Activated CD8-positive, alpha-beta T cell treated with anti-CD3 and anti-CD28 coated beads, Interleukin-2, amount 10 ng/mL, durations not matched to agents 7 days and 5 days (primary cell): ENCODE data around the gene BCAR1. TPM values are rescaled to one million over a fixed set of nuclear protein-coding genes. Genes with fewer than 3 reads are reported as not detected.
"Not testable (repeated sequence)": the region's sequence is repeated elsewhere in the genome, so short reads cannot be mapped to it uniquely, and the experiment has no call there.

Experiments used
- ATAC-seq: fragments of 150-1000 bp; cut with Tn5 transposase; one replicate; pipeline ENCODE4 v1.10.0; 2021; ENCODE audit warnings: moderate library complexity
- CTCF ChIA-PET: fragments of 350-600 bp; sonication (Branson Sonifier 250); formaldehyde crosslinking; loops from one replicate; lab custom pipeline; 2021; ENCODE audit warnings: antibody characterized with exemption; lab: Charles Lee
- POLR2A ChIA-PET: fragments of 350-600 bp; sonication (Branson Sonifier 250); formaldehyde crosslinking; loops from one replicate; lab custom pipeline; 2021; ENCODE audit warnings: antibody characterized with exemption; lab: Charles Lee
- DNase-seq: peaks from one replicate; pipeline ENCODE4 v3.0.0-alpha.2; 2020
- H3K27ac Mint-ChIP-seq: one replicate; pipeline ENCODE4 v1.8.0; 2021; ENCODE audit warnings: mild to moderate bottlenecking, mixed read lengths
- H3K27me3 Mint-ChIP-seq: one replicate; pipeline ENCODE4 v1.8.0; 2021; ENCODE audit warnings: low read depth, mixed read lengths
- H3K36me3 Mint-ChIP-seq: one replicate; pipeline ENCODE4 v1.8.0; 2021; ENCODE audit warnings: low read depth, mixed read lengths
- H3K4me1 Mint-ChIP-seq: one replicate; pipeline ENCODE4 v1.8.0; 2021; ENCODE audit warnings: low read depth, mixed read lengths
- H3K4me3 Mint-ChIP-seq: one replicate; pipeline ENCODE4 v1.8.0; 2021; ENCODE audit warnings: mild to moderate bottlenecking, mixed read lengths
- H3K9me3 Mint-ChIP-seq: one replicate; pipeline ENCODE4 v1.8.0; 2022; ENCODE audit warnings: mixed read lengths; ENCODE audit not compliant: insufficient read depth
- total RNA-seq, 2 experiments: library from RNA; stranded (reverse); gene quantifications; one replicate each; pipeline ENCODE4 v1.2.3, GENCODE V29; 2021

The BCAR1 gene
- total RNA-seq, 2 experiments from 2014 or later = 0.08 TPM; not detected in 1

DNA sequence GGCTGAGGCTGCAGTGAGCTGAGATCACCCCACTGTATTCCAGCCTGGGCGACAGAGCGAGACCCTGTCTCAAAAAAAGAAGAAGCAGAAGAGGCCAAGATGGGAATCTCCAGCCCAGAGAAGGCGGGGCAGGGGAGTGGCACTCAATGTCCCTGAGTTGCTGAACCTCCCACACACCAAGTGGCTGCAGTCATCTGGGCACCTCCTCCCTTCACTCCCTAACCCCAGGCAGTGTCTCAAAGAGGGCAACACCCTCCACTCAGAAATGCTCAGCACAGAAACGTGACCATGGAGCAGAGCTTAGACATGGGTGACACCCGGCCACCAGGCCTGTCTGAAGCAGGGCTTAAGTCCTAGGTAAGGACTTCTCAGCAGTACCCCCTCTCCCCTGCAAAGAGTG lies 36.3 kb upstream of the BCAR1 start:
- Mint-ChIP-seq H3K4me1 (peaks cover 23% of the 10 kb centered on the region), H3K27me3 (peaks cover 42% of the 10 kb centered on the region), H3K27ac (no peak overlapping the region), H3K9me3 (no peaks in the 10 kb centered on the region), H3K36me3 (peaks cover 22% of the 10 kb centered on the region), H3K4me3 (no peak overlapping the region)
- ChIA-PET POLR2A (no interaction called here), CTCF (interaction anchor here (1.1 to 1.5 kb wide), 4 partner anchors 54 to 177 kb away, joined by 3 to 6 read pairs (median 4); no protein-coding TSS in a partner anchor)
- ATAC-seq (no peak), DNase-seq (no peak)

DNA sequence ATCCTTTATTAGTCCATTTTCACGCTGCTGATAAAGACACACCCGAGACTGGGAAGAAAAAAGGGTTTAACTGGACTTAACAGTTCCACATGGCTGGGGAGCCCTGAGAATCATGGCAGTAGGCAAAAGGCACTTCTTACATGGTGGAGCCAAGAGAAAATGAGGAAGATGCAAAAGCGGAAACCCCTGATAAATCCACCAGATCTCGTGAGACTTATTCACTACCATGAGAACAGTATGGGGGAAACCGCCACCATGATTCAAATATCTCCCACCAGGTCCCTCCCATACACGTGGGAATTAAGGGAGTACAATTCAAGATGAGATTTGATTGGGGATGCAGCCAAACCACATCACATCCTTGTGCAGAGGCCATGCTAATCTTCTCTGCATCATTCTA lies 35.0 kb upstream of the BCAR1 start:
- ChIA-PET POLR2A (no interaction called here), CTCF (interaction anchor here (1.9 kb wide), 1 partner anchor 53 kb away, joined by 6 read pairs; no protein-coding TSS in a partner anchor)
- no peaks in the 10 kb centered on the region for H3K9me3 Mint-ChIP-seq
- no peak for DNase-seq
- peaks cover 13% of the 10 kb centered on the region for H3K36me3 Mint-ChIP-seq
- peaks cover 45% of the 10 kb centered on the region for H3K27me3 Mint-ChIP-seq
- peaks cover 23% of the 10 kb centered on the region for H3K4me1 Mint-ChIP-seq
- ATAC-seq = no peak
- no peak overlapping the region for H3K4me3 Mint-ChIP-seq
- no peak overlapping the region for H3K27ac Mint-ChIP-seq

DNA sequence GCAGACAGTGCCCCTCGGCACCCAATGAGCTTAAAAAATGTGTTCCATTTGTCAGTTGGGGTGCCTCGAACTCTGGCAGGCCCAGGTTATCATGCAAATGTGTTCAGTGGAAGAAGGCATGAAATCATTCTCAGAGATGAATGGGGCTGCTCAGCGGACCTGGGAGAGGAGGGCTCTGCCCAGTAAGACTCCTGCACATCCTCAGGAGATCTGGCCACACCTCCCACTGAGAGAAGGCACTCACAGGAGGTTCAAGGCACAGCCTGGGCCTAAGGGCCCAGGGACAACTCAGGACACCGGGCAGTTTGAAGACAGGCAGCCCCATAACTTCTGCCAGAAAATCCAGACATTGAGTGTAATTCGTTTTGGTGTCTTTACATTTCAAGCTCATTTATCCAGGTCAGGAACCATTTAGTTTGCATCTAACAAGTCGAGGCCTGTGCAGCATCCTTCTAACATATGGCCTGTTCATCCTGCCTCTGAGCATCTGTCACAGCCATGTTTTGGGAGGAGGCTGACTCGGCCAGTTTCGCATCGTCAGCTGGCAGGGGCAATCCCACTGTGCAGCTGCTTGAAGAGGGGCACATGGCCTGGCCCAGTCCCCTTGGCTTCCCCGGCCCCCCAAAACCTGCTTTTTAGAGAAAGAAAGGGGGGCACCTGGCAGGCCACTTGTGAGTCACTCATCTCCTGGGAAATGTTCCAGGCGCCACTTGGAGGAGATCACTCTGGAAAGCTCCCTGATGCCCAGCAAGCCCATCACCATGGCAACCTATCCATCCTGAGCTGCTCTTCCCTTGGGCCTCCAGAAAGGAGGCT lies 31.2 kb upstream of the BCAR1 start:
- H3K4me1 Mint-ChIP-seq = peaks cover 6% of the 10 kb centered on the region
- H3K27ac Mint-ChIP-seq = no peak overlapping the region
- ChIA-PET POLR2A (no interaction called here), CTCF (no interaction called here)
- H3K9me3 Mint-ChIP-seq = no peaks in the 10 kb centered on the region
- no peak for ATAC-seq
- no peak for DNase-seq
- H3K36me3 Mint-ChIP-seq = peaks cover 6% of the 10 kb centered on the region
- H3K4me3 Mint-ChIP-seq = no peak overlapping the region
- peaks cover 59% of the 10 kb centered on the region for H3K27me3 Mint-ChIP-seq

DNA sequence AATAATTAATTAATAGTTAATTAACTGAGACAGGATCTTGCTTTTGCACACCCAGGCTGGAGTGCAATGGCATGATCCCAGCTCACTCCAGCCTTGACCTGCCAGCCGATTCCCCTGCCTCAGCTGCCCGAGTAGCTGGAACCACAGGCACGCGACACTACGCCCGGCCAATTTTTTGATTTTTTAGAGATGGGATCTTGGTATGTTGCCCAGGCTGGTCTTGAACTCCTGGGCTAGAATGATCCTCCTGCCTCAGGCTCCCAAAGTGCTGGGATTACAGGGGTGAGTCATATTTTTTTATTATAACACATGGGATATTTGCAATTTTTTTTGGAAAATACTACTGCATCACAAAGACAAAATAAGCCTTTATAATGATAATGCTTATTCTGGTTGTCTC lies 30.4 kb upstream of the BCAR1 start:
- ChIA-PET CTCF (no interaction called here), POLR2A (no interaction called here)
- Mint-ChIP-seq H3K9me3 (no peaks in the 10 kb centered on the region), H3K27ac (no peak overlapping the region), H3K4me1 (no peaks in the 10 kb centered on the region), H3K4me3 (no peak overlapping the region), H3K36me3 (peaks cover 6% of the 10 kb centered on the region), H3K27me3 (peaks cover 66% of the 10 kb centered on the region)
- DNase-seq = no peak
- ATAC-seq = no peak

DNA sequence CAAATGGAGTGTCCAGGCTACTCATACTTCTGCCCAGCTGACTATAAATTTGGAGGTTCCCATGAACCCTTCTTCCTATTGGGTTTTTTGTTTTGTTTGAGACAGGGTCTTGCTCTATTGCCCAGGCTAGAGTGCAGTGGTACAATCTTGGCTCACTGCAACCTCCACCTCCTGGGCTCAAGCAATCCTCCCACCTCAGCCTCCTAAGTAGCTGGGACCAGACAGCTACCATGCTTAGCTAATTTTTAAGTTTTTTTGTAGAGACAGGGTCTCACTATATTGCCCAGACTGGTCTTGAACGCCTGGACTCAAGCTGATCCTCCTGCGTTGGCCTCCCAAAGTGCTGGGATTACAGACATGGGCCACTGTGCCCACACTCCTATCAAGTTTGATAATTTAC lies 29.6 kb upstream of the BCAR1 start:
- H3K4me3 Mint-ChIP-seq, H3K27ac Mint-ChIP-seq, POLR2A ChIA-PET, H3K36me3 Mint-ChIP-seq, ATAC-seq, H3K9me3 Mint-ChIP-seq, H3K4me1 Mint-ChIP-seq, DNase-seq: not testable (repeated sequence)
- H3K27me3 Mint-ChIP-seq = peaks cover 58% of the 10 kb centered on the region
- CTCF ChIA-PET = interaction anchor here (0.6 to 0.8 kb wide), 2 partner anchors 48 to 81 kb away, joined by 3 read pairs; no protein-coding TSS in a partner anchor

DNA sequence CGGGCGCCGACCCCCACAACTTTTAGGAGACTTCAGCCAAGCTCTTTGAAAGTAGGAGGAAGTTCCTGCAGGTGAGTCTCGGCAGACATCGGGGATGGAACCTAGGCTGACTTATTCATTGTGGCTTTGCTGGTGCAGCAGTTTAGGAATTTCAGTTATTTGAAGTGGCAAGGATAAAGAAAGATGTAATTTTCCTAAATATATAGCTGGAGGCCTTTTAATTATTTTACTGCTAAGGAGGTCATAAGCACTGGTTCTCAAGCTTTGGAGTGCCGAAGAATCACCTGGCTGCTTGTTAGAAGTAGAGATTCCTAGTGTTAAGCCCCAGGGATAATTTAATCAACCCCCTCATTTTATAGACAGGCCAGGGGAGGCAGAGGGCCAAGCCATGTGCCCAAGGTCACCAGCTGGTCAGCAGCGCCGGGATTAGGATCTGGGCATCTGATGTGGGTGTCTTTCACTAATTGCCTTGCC lies 28.9 kb upstream of the BCAR1 start:
- H3K27ac Mint-ChIP-seq = no peak overlapping the region
- ChIA-PET POLR2A (no interaction called here), CTCF (interaction anchor here (0.6 to 0.8 kb wide), 2 partner anchors 47 to 81 kb away, joined by 3 read pairs; no protein-coding TSS in a partner anchor)
- H3K36me3 Mint-ChIP-seq = peaks cover 3% of the 10 kb centered on the region
- H3K4me1 Mint-ChIP-seq = no peaks in the 10 kb centered on the region
- no peak overlapping the region for H3K4me3 Mint-ChIP-seq
- DNase-seq (no peak), ATAC-seq (no peak)
- H3K9me3 Mint-ChIP-seq = no peaks in the 10 kb centered on the region
- H3K27me3 Mint-ChIP-seq = peaks cover 53% of the 10 kb centered on the region

DNA sequence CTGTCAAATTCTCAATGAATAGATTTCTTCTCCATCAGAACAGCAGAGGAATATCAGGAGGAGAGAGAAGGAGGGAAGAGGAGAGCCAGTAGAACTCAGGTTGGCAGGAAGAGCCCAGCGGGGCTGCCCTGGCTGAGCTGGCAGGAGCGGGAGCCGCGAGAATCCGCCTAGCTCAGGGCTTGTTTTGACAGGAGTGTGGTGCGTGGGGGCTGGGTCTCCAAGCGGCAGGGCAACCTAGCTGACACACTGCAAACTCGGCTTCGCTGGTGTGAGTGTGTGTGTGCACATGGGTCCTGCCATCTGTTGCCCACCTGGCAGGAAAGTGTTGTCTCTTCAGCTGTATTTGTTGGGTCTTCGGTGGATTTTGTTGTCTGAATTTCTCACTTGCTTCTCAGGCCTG lies 27.9 kb upstream of the BCAR1 start:
- CTCF ChIA-PET = no interaction called here
- Mint-ChIP-seq H3K36me3 (no peaks in the 10 kb centered on the region), H3K27ac (no peak overlapping the region), H3K4me1 (no peaks in the 10 kb centered on the region), H3K4me3 (no peak overlapping the region), H3K9me3 (no peaks in the 10 kb centered on the region), H3K27me3 (peaks cover 49% of the 10 kb centered on the region)
- ATAC-seq (no peak), DNase-seq (no peak)
- POLR2A ChIA-PET = no interaction called here

DNA sequence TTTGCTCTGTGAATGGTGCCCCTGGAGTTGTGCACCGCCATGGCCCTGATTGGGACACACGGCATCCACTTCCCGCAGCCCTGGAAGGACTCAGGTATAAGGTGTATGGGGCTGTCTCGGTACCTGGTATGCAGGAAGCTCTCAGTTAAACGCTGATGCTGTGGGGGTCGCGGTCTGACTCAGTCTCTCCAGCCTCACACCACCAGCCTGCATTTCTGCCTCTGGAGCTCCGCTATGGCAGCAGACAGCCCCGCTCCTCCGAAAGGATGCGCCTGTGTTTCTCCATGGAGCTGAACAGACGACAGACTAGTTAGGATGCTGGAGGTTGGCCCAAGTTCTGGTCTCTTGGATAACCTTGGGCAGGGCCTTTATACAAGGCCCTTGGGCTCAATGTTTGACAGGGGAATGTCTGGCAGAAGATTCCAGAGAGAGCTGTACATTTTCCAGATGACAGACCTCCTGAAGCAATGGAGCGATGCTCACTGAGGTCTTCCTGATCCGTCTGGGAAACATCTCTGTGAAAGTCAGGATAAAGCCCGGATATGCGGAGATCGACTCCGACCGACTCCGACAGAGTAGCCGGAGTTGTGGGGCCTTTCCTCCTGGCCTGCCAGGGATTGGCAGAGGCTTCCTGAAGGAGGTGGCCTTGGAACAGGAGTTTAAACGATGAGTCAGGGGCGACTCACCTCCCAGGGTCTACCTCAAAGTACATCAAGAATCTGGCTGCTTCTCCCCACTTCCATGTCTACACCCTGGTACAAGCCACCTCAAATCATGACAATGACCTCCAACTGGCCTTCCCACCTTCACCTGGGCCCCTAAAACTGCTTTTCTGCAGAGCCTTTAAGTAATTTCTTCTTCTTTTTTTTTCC lies 21.9 kb upstream of the BCAR1 start:
- no peak overlapping the region for H3K27ac Mint-ChIP-seq
- CTCF ChIA-PET = no interaction called here

DNA sequence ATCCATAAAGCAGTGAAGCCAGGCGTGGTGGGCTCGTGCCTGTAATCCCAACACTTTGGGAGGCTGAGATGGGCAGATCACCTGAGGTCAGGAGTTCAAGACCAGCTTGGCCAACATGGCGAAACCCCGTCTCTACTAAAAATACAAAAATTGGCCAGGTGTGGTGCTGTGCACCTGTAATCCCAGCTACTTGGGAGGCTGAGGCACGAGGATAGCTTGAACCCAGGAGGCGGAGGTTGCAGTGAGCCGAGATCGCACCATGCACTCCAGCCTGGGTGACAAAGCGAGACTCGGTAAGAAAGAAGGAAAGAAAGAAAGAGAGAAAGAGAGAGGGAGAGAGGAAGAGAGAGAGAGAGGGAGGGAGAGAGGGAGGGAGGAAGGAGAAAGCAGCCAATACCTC lies 21.2 kb upstream of the BCAR1 start:
- CTCF ChIA-PET, H3K9me3 Mint-ChIP-seq, DNase-seq, ATAC-seq, H3K4me3 Mint-ChIP-seq, POLR2A ChIA-PET, H3K4me1 Mint-ChIP-seq, H3K27ac Mint-ChIP-seq, H3K36me3 Mint-ChIP-seq: not testable (repeated sequence)
- peaks cover 31% of the 10 kb centered on the region for H3K27me3 Mint-ChIP-seq

More for the DNA sequence above, 21.9 kb upstream of the BCAR1 start:
- no peaks in the 10 kb centered on the region for H3K36me3 Mint-ChIP-seq
- H3K27me3 Mint-ChIP-seq = peaks cover 35% of the 10 kb centered on the region
- POLR2A ChIA-PET = no interaction called here
- DNase-seq = no peak
- no peaks in the 10 kb centered on the region for H3K9me3 Mint-ChIP-seq
- H3K4me3 Mint-ChIP-seq = no peak overlapping the region
- no peak for ATAC-seq
- H3K4me1 Mint-ChIP-seq = no peaks in the 10 kb centered on the region

DNA sequence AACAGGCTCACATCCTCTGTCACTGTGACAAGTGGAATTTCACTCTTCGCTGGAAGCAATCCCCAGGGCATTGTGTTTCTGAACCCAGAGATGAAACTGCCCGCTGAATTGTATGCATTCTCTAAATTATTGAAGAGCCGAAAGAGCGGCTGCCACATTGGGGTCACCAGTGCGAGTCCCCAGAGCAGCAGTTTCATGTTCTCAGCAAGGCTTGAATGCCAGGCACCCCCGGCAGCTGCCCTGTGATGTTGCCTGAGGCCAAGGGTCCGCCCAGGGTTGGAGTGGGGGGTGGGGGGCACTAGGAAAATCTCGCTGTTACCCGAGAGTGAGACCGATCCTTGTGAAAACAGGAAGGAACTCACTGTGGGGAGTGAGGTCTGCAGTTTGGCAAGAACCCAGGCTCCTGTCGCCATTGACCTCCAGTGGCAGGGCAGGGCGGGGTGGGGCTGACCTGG lies 20.7 kb upstream of the BCAR1 start:
- POLR2A ChIA-PET = no interaction called here
- Mint-ChIP-seq H3K4me3 (no peak overlapping the region), H3K36me3 (no peaks in the 10 kb centered on the region), H3K9me3 (no peaks in the 10 kb centered on the region), H3K27ac (no peak overlapping the region), H3K27me3 (peaks cover 26% of the 10 kb centered on the region), H3K4me1 (no peaks in the 10 kb centered on the region)
- no peak for DNase-seq
- ATAC-seq = no peak
- CTCF ChIA-PET = no interaction called here

DNA sequence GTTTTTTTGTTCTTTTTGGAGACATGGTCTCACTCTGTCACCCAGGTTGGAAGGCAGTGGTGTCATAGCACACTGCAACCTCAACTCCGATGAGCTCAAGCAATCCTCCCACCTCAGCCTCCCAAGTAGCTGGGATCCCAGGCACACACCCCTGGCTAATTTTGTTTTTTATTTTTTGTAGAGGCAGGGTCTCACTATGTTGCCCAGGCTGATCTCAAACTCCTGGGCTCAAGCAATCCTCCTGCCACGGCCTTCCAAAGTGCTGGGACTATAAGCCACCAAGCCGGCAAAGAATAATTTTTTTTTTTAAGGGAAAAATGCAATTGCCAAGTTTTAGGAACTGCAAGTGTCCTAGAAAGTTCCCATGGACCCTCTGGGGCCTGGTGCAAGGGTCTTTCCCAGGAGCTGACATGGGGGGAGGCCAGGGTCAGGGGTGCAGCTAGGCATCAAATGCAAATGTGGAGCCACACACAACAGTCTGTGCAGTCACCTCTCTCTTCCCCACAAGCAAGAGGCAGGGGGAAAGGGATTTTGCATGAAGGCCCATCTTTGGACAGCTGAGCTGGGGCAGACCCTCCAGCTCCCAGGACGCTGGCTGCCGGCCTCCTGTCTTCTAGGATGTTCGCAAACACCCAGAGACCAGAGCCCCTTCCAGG lies 20.1 kb upstream of the BCAR1 start:
- Mint-ChIP-seq H3K4me3 (no peak overlapping the region), H3K4me1 (peaks cover under 1% of the 10 kb centered on the region), H3K27ac (no peak overlapping the region), H3K36me3 (no peaks in the 10 kb centered on the region), H3K9me3 (no peaks in the 10 kb centered on the region), H3K27me3 (peaks cover 28% of the 10 kb centered on the region)
- ATAC-seq = no peak
- POLR2A ChIA-PET = no interaction called here
- DNase-seq = no peak
- CTCF ChIA-PET = no interaction called here
